Skin epidermis (tissue), 12 donors: ENCODE data around the gene RPS19.

Source experiments
- H3K27ac ChIP-seq, 21 experiments: fragments of 200-600 bp; sonication (generic) in 11 of 21; one replicate each; pipeline ENCODE4 v1.5.0; 2020; ENCODE audit warnings: mild to moderate bottlenecking in 3 of 21, inconsistent platforms in 2 of 21, moderate library complexity in 2 of 21
- H3K4me3 ChIP-seq, 7 experiments: fragments of 200-600 bp; sonication (generic) in 2 of 7; one replicate each; pipeline ENCODE4 v1.5.0; 2020; ENCODE audit warnings: inconsistent platforms in 2 of 7, mild to moderate bottlenecking in 2 of 7, moderate library complexity in 1 of 7

RPS19 gene

GRCh38 chr19:41894350-41894749 is 34.3 kb downstream of the RPS19 start:
- Histone ChIP-seq H3K27ac (peak overlapping the region in 1 of 21 experiments; percentile 5), H3K4me3 (no peak overlapping the region)

DNA sequence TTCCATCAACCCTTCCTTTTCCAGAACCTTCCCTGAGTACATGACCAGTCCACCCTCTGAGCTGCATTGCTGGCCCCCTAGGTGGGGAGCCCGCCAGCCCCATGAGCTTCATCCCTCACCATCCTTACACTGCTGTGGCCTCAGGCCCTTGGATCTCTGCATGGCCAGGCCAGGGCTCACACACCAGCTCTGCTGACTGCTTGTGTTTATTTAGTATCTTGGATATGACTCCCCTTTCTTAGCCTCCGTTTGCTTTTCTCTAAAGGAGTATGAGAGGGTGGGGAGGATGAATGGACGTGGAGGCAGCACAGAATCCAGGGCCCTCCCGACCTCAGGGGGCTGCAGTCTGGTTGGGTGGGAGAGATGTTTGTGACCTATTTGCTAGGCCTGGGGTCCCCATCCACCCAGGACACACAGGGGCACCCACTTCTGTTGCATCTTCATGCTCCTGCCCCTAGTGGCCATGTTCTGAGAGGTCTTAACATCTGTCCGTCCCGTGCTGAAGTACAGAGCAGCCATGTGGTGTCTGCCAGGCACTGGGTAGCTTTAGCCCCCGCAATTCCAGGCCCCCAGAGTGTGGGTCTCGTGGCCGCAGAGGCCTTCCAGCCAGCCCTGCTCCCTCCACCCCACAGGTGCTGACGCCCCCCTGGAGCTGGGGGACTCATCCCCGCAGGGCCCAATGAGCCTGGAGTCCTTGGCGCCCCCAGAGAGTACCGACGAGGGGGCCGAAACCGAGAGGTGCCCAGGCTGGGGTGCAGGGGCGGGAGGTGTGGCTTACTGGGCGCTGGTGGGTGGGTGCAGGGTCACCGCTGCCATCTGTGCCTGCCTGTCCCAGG is 35.9 kb downstream of the RPS19 start:
- Histone ChIP-seq H3K4me3 (no peak overlapping the region), H3K27ac (no peak overlapping the region)

- Histone ChIP-seq H3K27ac (no peak overlapping the region), H3K4me3 (no peak overlapping the region)
These were observed 36.5 kb downstream of the RPS19 start for GRCh38 chr19:41896581-41896942.

DNA sequence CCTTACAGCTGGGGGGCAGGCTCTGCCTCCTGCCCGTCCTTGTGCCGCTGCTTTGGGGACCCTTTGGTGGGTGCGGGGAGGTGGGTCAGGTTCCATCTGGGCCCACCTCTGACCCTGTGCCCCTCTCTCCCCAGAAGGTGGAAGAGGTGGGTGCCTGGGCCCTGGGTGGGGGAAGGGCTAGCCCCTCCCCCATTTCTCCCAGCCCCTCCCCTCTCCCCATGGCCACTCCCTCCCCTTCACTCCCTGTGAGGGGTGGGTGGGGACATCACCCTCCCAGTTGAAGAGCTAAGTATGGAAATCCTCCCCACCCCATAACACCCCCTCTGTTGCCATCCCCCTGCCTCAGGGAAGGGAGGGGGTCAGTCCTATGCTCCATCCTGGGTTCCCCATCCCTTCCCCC is 37.1 kb downstream of the RPS19 start:
- Histone ChIP-seq H3K4me3 (no peak overlapping the region), H3K27ac (no peak overlapping the region)

DNA sequence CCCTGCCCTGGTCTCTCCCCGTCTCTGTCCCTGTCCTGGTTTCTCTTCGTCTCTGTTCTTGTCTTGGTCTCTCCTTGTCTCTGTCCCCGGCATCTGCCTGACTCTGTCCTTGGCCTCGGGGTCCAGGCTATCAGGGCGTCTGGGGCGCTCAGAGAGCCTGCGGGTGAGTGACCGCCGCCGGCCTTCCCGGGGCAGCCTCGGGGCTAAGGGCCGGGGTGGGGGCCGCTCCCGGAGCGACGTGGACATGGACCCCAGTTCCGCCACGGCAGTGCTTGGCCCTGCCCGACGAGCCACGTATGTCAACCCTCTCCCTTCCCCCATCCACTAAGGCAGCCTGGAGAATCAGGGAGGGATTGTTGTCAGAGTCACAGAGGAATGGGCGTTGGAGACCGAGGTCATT is 37.8 kb downstream of the RPS19 start:
- H3K27ac ChIP-seq: no peak overlapping the region

GRCh38 chr19:41898235-41898634 is 38.2 kb downstream of the RPS19 start:
- no peak overlapping the region for H3K4me3 ChIP-seq
- no peak overlapping the region for H3K27ac ChIP-seq

More for the DNA sequence above, 37.8 kb downstream of the RPS19 start:
- no peak overlapping the region for H3K4me3 ChIP-seq

DNA sequence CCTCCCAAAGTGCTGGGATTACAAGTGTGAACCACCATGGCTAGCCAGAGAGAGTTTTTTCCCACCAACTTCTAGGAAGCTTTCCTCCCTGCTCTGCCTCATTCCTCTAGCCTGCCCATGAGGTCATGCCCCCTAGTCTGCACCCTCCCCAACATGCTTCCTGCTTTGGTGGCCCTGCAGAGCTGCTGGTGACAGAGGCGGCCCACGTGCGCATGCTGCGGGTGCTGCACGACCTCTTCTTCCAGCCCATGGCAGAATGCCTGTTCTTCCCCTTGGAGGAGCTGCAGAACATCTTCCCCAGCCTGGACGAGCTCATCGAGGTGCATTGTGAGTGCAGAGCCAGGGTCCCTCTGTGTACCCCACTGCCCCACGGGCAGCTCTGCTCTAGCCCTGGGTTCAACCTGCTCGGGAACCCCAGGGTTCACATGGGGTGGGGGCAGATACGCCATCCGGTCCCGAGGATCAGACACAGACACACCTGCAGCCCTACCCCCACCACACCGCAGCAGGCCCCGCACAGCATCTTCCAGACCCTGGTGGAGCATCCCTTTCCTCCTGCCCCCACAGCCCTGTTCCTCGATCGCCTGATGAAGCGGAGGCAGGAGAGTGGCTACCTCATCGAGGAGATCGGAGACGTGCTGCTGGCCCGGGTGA is 41.8 kb downstream of the RPS19 start:
- H3K27ac ChIP-seq: no peak overlapping the region
- no peak overlapping the region for H3K4me3 ChIP-seq

DNA sequence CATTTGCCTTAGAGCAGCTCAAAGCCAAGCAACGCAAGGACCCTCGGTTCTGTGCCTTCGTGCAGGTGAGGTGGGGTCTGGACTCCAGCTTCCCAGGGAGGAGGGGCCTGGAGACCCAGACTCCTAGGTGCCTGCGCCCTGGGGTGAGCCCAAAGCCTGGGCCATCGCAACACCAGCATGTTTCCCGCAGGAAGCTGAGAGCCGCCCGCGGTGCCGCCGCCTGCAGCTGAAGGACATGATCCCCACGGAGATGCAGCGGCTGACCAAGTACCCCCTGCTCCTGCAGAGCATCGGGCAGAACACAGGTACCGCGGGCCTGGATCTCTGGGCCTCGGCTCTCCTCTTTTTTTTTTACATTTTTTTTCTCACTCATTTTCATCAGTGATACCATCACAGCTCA is 42.5 kb downstream of the RPS19 start:
- H3K4me3 ChIP-seq: no peak overlapping the region
- H3K27ac ChIP-seq: no peak overlapping the region

GRCh38 chr19:41903193-41903953 is 43.3 kb downstream of the RPS19 start:
- H3K4me3 ChIP-seq: no peak overlapping the region
- no peak overlapping the region for H3K27ac ChIP-seq

GRCh38 chr19:41904118-41904870 is 44.2 kb downstream of the RPS19 start:
- Histone ChIP-seq H3K4me3 (no peak overlapping the region), H3K27ac (no peak overlapping the region)

DNA sequence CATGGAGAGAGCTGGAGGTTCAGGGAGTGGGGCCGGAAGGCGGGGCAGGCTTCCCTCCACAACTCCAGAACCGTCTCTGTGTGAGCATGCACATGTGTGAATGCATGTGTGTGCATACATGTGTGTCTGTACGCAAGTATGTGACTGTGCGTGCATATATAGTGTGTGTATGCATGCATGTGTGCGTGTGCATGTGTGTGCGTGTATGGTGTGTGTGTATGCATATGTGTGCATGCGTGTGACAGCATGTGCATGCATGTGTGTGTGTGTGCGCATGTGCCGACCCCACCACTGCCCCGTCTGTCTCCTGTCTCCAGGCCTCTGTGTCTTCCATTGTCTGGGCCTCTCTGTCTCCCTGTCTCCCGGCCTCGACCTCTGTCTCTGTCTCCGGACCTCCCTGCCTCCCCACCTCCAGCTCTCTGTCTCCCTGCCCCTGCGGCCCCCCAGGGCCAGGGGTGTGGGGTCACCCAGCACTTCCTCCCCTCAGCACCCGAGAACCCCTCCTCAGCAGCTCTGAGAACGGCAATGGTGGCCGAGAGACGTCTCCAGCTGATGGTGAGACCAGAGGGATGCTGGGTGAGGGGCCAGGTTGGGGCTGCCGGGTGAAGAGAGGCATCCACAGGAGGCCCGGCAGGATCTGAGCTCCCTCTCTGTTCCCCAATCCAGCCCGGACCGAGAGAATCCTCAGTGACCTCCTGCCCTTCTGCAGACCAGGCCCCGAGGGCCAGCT is 45.4 kb downstream of the RPS19 start:
- no peak overlapping the region for H3K4me3 ChIP-seq
- H3K27ac ChIP-seq: no peak overlapping the region

DNA sequence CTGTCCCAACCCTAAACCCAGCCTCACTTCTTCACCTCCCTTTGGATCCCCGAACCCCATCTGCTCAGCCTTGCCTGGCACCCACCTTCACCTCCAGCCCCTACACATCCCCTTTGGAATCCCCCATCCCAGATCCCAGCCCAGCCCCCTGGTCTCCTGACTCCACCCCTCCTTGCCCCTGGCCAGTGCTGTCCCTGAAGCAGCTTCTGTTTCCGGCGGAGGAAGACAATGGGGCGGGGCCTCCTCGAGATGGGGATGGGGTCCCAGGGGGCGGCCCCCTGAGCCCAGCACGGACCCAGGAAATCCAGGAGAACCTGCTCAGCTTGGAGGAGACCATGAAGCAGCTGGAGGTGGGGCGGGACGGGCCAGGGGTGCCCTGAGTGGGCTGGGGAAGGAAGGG is 46.2 kb downstream of the RPS19 start:
- Histone ChIP-seq H3K4me3 (no peak overlapping the region), H3K27ac (no peak overlapping the region)

DNA sequence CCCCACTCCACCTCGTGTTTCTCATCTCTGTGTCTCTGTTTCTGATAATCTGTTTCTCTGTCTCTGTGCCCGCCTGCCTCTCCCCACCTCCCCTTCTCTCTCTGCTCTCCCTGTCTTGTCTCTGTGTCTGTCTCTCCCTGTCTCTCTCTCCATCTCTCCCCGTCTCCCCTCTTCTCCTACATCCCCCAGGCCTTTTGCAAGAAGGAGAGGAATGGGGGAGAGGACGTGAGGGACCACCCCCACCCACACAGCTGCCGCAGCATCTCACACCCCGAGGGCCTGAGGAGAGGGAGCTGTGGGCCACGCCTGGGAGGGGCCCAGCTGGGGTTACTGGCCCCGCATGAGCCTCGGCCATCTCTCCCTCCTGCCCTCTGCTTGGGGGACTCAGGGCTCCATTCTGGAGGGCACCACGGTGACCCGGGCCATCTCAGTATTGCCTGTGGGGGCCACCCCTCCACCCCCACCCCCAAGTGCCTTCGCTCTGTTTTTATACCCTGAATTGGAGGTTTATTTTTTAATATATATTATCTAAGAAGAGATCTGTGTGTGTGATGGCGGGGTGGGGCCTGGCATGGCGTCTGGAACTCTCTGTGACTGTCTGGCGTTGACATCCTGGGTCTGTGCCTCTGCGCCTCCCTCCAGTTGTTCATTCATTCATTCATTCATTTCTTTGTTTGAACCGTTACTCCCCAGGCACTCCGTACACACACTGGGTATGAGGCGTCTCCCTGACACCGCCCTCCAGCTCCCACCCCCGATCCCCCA is 47.0 kb downstream of the RPS19 start:
- no peak overlapping the region for H3K27ac ChIP-seq
- no peak overlapping the region for H3K4me3 ChIP-seq

- no peak overlapping the region for H3K27ac ChIP-seq
- H3K4me3 ChIP-seq: no peak overlapping the region
These were observed 48.0 kb downstream of the RPS19 start for GRCh38 chr19:41907994-41908615.

DNA sequence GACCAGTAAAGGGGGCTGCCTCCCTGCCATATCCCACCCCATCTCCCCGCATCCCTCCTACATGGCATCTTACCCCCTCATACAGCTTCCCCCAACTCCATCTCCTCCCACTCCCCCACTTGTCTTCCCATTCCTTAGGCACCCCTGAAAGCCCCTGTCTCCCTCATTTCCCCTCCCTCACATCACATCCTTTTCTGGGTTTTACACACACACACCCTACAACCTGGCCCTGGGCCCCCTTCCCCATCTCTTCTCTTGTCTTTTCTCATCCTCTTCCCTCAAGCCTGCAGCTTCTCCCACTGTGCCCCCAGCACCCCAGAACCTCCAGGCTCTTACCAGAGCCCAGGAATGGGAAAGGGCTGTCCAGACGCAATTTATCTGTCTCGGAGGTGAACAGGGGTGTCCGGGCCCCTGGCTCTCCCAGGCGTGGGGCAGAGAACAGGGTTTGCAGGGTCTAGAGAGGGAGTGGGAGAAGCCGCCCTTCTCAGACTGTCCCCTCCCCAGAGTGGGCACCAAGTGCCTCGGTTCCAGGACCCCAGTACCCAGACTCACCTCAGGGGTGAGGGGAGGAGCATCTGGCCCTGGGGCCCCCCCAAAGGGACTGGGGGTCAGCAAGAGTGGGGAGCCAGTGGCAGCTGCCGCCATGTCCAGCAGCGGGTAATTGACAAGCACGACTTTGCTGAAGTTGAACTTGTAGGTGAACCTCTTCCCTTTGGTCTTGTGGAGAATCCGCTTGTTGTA is 48.8 kb downstream of the RPS19 start:
- H3K27ac ChIP-seq: no peak overlapping the region
- H3K4me3 ChIP-seq: no peak overlapping the region

DNA sequence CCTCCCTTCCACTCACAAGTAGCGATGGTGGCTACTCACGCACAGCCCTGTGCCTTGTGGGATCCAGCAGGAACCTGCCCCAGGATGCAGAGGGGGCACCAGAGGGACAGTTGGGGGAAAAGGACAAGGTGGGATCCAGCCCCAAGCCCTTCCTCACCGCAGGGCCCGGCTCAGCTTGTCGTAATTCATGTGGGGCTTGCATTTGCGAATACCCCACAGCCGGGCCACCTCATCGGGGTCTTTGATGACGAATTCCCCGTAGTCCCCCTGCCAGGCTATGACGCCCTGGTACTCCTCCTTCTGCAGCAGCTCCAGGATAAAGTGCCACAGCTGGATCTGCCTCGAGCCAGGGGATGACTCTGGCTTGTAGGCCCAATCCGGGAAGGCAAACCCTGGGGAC is 49.7 kb downstream of the RPS19 start:
- H3K4me3 ChIP-seq: no peak overlapping the region
- no peak overlapping the region for H3K27ac ChIP-seq

DNA sequence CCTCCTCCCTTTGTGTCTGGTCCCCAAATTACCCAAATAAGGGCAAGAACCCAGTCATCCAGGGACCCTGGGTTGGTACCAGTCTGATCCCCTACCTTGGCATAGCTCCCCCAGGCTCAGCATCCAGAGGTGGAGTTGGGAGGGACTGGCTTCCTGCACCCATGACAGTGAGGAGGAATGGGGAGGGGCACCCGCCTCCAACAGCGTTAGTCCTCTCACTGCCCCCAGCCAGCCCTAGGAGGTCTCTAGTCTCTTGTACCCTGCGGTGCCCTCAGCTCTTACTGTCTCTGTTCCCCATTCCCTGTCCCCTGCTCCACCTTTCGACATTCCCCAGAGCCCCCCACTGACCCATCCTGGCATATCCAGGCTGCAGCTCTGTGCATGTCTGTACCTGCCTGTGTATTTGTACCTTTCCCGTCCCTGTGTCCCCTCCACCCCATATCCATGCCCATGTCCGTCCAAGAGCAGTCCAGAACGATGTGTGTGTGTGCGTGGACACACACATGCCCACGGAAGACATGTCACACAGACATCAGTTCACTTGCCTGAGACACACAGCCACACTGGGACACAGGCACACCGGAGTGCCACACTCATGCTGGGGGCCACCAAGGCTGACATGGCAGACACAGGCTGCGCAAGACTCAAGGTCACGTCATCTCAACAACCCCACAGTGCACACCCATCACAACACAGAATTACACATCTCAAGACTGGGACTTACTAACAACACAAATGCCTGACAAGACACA is 50.4 kb downstream of the RPS19 start:
- Histone ChIP-seq H3K4me3 (no peak overlapping the region), H3K27ac (no peak overlapping the region)
